C4-2B (cell line): ENCODE measurements around the gene NECTIN1.
"Not testable (repeated sequence)": the region's sequence is repeated elsewhere in the genome, so short reads cannot be mapped to it uniquely, and the experiment has no call there.

ENCODE experiments used
- H3K27ac ChIP-seq: fragments of 450-650 bp; 2 replicates; pipeline ENCODE4 v1.5.1; 2017
- CTCF ChIP-seq: fragments of 450-650 bp; conservative IDR thresholded peaks from 2 replicates; pipeline ENCODE4 v1.5.1; 2017; ENCODE audit warnings: mild to moderate bottlenecking
- ZFX ChIP-seq: fragments of 450-650 bp; IDR thresholded peaks from 2 replicates; pipeline ENCODE4 v1.6.1; 2017

The NECTIN1 gene

GRCh38 chr11:119607726-119608125, 121.3 kb downstream of the NECTIN1 start:
- no peak for TF ChIP-seq ZFX
- TF ChIP-seq CTCF, result no peak
- no peak overlapping the region for H3K27ac ChIP-seq

GRCh38 chr11:119605137-119605665, 123.8 kb downstream of the NECTIN1 start:
- H3K27ac ChIP-seq, result no peak overlapping the region
- TF ChIP-seq ZFX (no peak), CTCF (no peak)

GRCh38 chr11:119602745-119603373, 126.1 kb downstream of the NECTIN1 start:
- H3K27ac ChIP-seq, result no peak overlapping the region
- TF ChIP-seq CTCF, result no peak; the same call in 1 of the 2 replicates

GRCh38 chr11:119599864-119600541, 129.0 kb downstream of the NECTIN1 start:
- H3K27ac ChIP-seq, result no peak overlapping the region
- TF ChIP-seq ZFX (no peak), CTCF (no peak)

- H3K27ac ChIP-seq, result not testable (repeated sequence)
Measured at GRCh38 chr11:119595941-119596340, 133.1 kb downstream of the NECTIN1 start.

GRCh38 chr11:119594639-119595249, 134.3 kb downstream of the NECTIN1 start:
- TF ChIP-seq ZFX (no peak), CTCF (no peak)
- no peak overlapping the region for H3K27ac ChIP-seq

GRCh38 chr11:119593346-119593745, 135.7 kb downstream of the NECTIN1 start:
- H3K27ac ChIP-seq, result no peak overlapping the region
- no peak for TF ChIP-seq ZFX
- no peak for TF ChIP-seq CTCF
